Kidney tubule cell (primary cell): ENCODE measurements around the gene DSE.

Experiments used
- DNase-seq: peaks from one replicate; pipeline ENCODE4 v3.0.0-alpha.2; 2018; ENCODE audit warnings: low spot score

The DSE gene

GRCh38 chr6:116447052-116447451 lies 76.3 kb downstream of the DSE start:
- DNase-seq = peak; percentile 15

GRCh38 chr6:116447496-116448011 lies 76.8 kb downstream of the DSE start:
- DNase-seq = peak; percentile 77

GRCh38 chr6:116449565-116449964 lies 78.8 kb downstream of the DSE start:
- no peak for DNase-seq

- no peak for DNase-seq
These were observed 79.5 kb downstream of the DSE start for GRCh38 chr6:116450185-116450710.

- peak; percentile 64 for DNase-seq
These were observed 80.3 kb downstream of the DSE start for GRCh38 chr6:116450769-116451740.

GRCh38 chr6:116451916-116452315 lies 81.2 kb downstream of the DSE start:
- no peak for DNase-seq

GRCh38 chr6:116452531-116452930 lies 81.8 kb downstream of the DSE start:
- DNase-seq = no peak

- DNase-seq = no peak
These were observed 85.4 kb downstream of the DSE start for GRCh38 chr6:116456106-116456505.

GRCh38 chr6:116456927-116457326 lies 86.2 kb downstream of the DSE start:
- DNase-seq = no peak

- DNase-seq = no peak
These were observed 87.5 kb downstream of the DSE start for GRCh38 chr6:116458264-116458663.

GRCh38 chr6:116459927-116460326 lies 89.2 kb downstream of the DSE start:
- DNase-seq = no peak

- no peak for DNase-seq
These were observed 90.7 kb downstream of the DSE start, which contains the start of gene CALHM6 for GRCh38 chr6:116461331-116461931. Gene CALHM6 (plus strand): TSS chr6:116461375. CDS start chr6:116461930, 555 bp downstream.

- DNase-seq = peak; percentile 77
These were observed 91.5 kb downstream of the DSE start for GRCh38 chr6:116461932-116462885.

- DNase-seq = no peak
These were observed 92.6 kb downstream of the DSE start for GRCh38 chr6:116463301-116463700.

- no peak for DNase-seq
These were observed 94.5 kb downstream of the DSE start for GRCh38 chr6:116465246-116465645.

- no peak for DNase-seq
These were observed 96.3 kb downstream of the DSE start for GRCh38 chr6:116467096-116467495.

- no peak for DNase-seq
These were observed 96.8 kb downstream of the DSE start for GRCh38 chr6:116467514-116467913.

- no peak for DNase-seq
These were observed 97.5 kb downstream of the DSE start for GRCh38 chr6:116468293-116468692.

GRCh38 chr6:116471531-116471930 lies 100.8 kb downstream of the DSE start:
- no peak for DNase-seq

- no peak for DNase-seq
These were observed 102.0 kb downstream of the DSE start for GRCh38 chr6:116472706-116473105.

- DNase-seq = no peak
These were observed 104.4 kb downstream of the DSE start for GRCh38 chr6:116475141-116475540.
